ENCODE results near the gene WASF1.
"Not testable (repeated sequence)": the region's sequence is repeated elsewhere in the genome, so short reads cannot be mapped to it uniquely, and the experiment has no call there.

WASF1 gene

GRCh38 chr6:110170081-110170480 lies 9.4 kb downstream of the WASF1 start:
- no peak for DNase-seq

- DNase-seq, result no peak
Observed at GRCh38 chr6:110158479-110158878, 21.0 kb downstream of the WASF1 start.

- DNase-seq, result no peak
Observed at GRCh38 chr6:110147870-110148269, 31.6 kb downstream of the WASF1 start.

- no peak for DNase-seq
Observed at GRCh38 chr6:110140650-110141049, 38.8 kb downstream of the WASF1 start.

DNA sequence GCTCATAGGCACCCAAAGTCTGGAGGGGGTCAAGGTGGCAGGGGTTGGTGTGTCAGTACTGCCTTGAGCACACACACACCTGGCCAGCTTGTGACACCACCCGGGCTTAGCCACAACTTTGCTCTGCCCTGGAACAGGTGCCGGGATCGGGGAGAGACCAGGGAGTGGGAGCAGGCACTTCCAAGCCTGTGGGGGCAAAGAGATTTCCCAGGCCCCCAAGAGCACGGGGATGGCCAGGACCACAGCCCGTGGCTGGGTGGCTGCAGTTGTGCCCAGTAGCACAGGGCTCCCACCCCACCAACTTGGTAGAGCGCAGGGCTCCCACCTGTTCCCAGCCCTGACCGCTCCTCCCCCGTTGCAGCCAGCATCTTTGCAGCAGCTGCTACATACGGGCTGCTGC lies 40.4 kb downstream of the WASF1 start:
- DNase-seq, result no peak

- DNase-seq, result no peak
Observed at GRCh38 chr6:110137924-110138887, 41.3 kb downstream of the WASF1 start.

DNA sequence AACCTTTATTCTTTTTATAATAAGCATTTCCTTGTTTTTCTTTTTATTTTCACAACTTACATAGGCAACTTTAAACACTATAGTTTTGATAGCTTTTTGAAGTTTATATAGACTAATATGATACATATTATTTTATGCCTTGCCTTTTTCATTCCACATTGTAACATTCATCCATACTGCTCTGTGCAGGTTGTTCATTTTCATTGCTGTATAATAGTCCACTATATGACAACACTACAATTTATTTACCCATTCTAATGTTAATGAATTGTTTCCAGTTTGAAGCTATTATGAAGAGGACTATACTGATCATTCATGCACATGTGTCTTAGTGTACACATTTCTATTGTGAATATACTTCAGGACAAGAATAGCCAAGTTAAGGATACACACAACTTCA lies 49.1 kb downstream of the WASF1 start:
- DNase-seq, result no peak

DNA sequence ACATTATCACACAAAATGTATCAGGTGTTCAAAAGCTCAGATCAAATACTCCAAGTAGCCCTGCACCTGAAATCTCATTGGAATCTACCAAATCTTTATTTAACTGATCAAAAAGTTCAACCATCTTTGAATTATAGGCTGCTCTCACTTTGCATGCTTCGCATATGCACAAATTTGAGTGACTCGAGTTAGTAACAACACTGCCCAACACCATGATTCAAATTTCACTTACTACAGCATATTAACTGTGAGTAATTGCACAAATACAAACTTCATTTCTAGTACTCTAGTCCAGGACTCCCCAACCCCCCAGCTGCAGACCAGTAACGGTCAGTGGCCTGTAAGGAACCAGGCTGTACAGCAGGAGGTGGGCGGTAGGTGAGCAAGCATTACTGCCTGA lies 51.1 kb downstream of the WASF1 start:
- DNase-seq, result no peak

- DNase-seq, result no peak
Observed at GRCh38 chr6:110125361-110125760, 54.1 kb downstream of the WASF1 start.

GRCh38 chr6:110121655-110122054 lies 57.8 kb downstream of the WASF1 start:
- DNase-seq, result not testable (repeated sequence)

DNA sequence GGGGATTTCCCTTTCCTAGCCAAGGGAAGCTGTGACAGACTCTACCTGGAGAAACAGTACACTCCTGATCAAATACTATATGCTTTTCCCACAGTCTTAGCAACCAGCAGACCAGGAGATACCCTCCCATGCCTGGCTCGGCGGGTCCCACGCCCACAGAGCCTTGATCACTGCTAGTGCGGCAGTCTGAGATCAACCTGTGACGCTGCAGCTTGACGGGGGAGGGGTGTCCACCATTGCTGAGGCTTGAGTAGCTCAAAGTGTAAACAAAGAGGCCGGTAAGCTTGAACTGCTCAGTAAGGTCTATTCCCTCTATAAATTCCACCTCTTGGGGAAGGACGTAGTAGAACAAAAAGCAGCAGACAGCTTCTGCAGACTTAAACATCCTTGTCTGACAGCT lies 63.2 kb downstream of the WASF1 start:
- DNase-seq, result no peak

GRCh38 chr6:110114004-110114403 lies 65.5 kb downstream of the WASF1 start:
- DNase-seq, result no peak

- no peak for DNase-seq
Observed at GRCh38 chr6:110105296-110105695, 74.2 kb downstream of the WASF1 start.

DNA sequence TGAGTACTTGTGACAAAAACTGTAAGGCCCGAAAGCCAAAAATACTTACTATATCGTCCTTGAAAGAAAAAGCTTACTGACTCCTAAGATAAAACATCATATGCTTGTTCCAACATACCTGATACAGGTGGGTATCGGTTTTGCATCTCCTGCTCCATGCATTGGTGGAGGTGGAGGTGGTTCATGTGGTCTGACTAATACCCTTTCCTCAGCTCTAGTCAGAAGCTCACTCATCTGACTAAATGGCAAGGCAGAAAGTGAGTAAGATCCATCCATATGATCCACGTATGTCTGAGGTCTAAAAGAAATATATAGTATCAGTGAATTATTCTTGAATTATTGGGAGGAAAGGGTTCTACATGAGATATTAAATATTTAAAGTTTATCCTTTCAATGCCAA lies 76.2 kb downstream of the WASF1 start:
- DNase-seq, result no peak

- no peak for DNase-seq
Observed at GRCh38 chr6:110102411-110102810, 77.1 kb downstream of the WASF1 start.

- no peak for DNase-seq
Observed at GRCh38 chr6:110101885-110102284, 77.6 kb downstream of the WASF1 start.

GRCh38 chr6:110098511-110099116 lies 80.9 kb downstream of the WASF1 start:
- no peak for DNase-seq

DNA sequence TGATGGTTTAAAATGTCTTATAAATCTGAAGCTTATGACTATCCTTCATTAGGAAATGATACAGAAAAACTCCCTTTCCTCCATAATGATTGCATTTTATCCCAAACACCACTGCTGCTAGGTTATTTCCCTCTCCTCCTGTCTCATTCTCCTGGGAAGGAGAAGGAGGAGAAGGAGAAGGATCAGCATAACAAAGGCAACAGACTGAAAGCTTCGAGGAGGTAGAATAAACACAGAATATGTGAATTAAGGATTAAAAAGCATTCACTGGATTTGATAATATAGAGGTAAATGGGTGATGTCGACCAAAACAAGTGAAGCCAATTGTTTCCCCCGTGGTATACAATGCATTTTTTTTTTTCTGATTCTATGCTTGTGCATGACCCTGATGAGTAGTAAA lies 82.0 kb downstream of the WASF1 start:
- DNase-seq, result no peak

GRCh38 chr6:110095935-110096334 lies 83.5 kb downstream of the WASF1 start:
- no peak for DNase-seq

DNA sequence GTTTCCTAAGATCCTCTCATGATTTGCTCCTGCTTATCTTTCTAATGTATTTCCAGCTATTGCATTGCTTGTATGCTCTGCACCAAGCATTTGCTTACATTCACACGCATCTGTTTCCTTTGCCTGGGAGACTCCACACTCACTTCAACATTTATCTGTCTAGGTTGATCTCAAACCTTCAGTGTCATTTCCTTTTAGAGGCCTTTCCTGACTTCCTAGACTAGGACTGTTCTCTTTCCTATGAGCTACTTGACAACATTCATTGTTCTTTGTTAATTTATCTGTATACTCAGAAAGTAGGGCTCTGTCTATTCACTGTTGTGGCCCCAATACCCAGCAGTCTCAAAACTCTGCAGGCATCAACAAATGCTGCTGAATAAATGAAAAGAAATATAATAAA lies 84.4 kb downstream of the WASF1 start:
- DNase-seq, result no peak

DNA sequence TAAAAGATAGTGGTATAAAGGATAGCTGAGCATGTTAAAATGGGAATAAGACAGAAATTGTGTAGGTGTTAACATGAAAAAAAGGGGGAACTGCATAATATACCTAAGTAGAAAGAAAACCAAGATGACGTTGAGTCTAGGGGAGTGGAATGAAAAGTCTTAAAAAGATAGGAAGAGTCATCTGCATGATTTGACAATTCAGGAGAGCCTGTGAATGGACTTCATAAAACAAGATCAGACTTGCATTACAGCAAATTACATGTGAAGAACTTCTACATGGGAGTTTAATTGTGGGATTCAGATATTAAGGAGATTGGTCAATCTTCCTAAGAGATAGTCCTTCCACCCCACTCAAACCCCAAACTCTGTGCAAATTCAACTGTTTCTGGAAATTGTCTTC lies 85.5 kb downstream of the WASF1 start:
- DNase-seq, result no peak

DNA sequence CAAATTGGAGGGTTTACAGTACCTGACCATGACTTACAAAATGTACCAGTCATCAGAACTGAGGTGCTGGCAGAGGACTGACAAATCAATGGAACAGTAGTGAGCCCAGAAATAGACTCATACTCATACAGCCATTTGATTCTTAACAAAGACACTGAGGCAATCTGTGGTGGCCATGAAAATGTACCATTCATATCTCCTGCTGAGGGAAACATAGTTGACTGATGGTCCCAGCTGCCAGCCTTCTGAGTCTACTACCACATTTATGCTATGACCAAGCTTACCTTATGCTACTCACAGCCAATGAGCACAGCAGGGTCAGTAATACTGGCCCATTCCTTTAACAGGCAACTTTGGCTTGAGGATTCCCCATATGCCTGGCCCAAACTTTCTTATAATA lies 88.6 kb downstream of the WASF1 start:
- no peak for DNase-seq

GRCh38 chr6:110089323-110089722 lies 90.1 kb downstream of the WASF1 start:
- no peak for DNase-seq

- DNase-seq, result no peak
Observed at GRCh38 chr6:110085285-110085684, 94.2 kb downstream of the WASF1 start.

Data from activated CD4-positive, alpha-beta T cell treated with anti-CD3 and anti-CD28 coated beads, Interleukin-2, amount 50 U/mL, for 1 hour (primary cell).